ENCODE data around the gene FARP2.

The FARP2 gene

DNA sequence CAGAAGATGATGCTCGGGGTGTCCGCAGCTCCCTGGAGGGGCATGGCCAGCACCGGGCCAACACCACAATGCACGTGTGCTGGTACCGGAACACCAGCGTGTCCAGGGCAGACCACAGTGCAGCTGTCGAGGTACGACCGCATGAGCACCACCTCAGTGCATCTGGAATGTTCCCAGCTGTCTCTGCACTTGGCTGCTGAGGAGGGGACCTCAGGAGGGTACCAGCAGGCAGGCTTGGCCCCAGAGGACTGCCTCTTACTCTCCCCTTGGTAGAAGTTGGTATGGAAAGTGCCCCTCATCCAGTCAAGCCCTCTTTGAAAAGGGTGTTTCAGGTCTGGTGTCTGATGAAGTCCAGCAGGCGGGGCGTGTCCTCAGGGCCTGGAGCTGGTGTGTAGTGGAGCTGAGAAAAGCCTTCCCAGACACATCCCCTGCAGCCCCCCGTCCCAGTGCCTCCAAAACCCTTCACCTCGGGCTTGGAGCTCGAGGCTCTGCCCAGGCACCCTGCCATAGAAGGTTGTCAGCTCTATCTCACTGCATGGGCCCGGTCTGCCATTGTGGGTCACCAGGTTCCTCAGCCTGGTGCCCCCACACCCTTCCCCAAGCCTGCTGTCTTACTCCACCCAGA is 135.6 kb downstream of the FARP2 start:
- H3K9me3 ChIP-seq (ENCODE audit: control insufficient read depth, insufficient read depth, low read depth, low read length): no peaks in the 10 kb centered on the region
- CTCF ChIA-PET: no interaction called here
- no peak overlapping the region for H3K27ac ChIP-seq (ENCODE audit: extremely low read depth, low read depth, low read length)
- TF ChIP-seq, protein P1, sequence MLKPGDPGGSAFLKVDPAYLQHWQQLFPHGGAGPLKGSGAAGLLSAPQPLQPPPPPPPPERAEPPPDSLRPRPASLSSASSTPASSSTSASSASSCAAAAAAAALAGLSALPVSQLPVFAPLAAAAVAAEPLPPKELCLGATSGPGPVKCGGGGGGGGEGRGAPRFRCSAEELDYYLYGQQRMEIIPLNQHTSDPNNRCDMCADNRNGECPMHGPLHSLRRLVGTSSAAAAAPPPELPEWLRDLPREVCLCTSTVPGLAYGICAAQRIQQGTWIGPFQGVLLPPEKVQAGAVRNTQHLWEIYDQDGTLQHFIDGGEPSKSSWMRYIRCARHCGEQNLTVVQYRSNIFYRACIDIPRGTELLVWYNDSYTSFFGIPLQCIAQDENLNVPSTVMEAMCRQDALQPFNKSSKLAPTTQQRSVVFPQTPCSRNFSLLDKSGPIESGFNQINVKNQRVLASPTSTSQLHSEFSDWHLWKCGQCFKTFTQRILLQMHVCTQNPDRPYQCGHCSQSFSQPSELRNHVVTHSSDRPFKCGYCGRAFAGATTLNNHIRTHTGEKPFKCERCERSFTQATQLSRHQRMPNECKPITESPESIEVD (tag by site-specific recombination; IDR thresholded peaks at IDR 0.05): no peak
- H3K4me3 ChIP-seq (ENCODE audit: low read depth, low read length): no peak overlapping the region
- H3K4me1 ChIP-seq (ENCODE audit: control insufficient read depth, insufficient read depth, low read length): no peaks in the 10 kb centered on the region
- POLR2A ChIA-PET: no interaction called here
- peaks cover 4 to 73% of the 10 kb centered on the region in 2 experiments; a peak in 2 of 3 replicates for H3K36me3 ChIP-seq (ENCODE audit: control insufficient read depth in 2 of 2, insufficient read depth in 1 of 2, low read length in 2 of 2)

DNA sequence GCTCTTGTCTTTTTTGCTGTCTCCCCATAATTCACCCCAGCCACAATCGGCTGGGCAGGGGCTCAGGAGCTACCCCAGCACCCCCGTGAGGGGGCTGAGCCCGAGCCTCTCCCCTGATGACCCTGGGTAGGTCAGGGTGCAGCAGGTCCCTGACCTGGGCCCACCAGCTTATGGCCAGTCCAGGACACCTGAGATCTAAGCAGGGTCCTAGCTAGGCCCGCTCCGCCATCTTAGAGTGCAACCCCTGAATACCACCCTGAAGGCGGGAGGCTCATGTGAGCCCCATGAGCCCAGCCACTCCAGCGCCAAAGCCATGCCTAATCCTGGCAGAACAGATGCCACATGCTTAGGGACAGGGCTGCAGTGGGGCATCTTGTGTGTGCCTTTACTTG is 136.1 kb downstream of the FARP2 start:
- H3K9me3 ChIP-seq (ENCODE audit: control insufficient read depth, insufficient read depth, low read depth, low read length): no peaks in the 10 kb centered on the region
- H3K36me3 ChIP-seq (ENCODE audit: control insufficient read depth in 2 of 2, insufficient read depth in 1 of 2, low read length in 2 of 2): peaks cover 4 to 75% of the 10 kb centered on the region in 2 experiments; a peak in 2 of 3 replicates
- no peak overlapping the region for H3K4me3 ChIP-seq (ENCODE audit: low read depth, low read length)
- CTCF ChIA-PET: no interaction called here
- no peak overlapping the region for H3K27ac ChIP-seq (ENCODE audit: extremely low read depth, low read depth, low read length)
- POLR2A ChIA-PET: no interaction called here
- TF ChIP-seq ZNF600 (tag by site-specific recombination; IDR thresholded peaks at IDR 0.05): peak; percentile 28; the same call in 1 of the 2 replicates
- TF ChIP-seq ZNF830 (tag by site-specific recombination; IDR thresholded peaks at IDR 0.05; ENCODE audit: low read depth): no peak
- no peaks in the 10 kb centered on the region for H3K4me1 ChIP-seq (ENCODE audit: control insufficient read depth, insufficient read depth, low read length)

DNA sequence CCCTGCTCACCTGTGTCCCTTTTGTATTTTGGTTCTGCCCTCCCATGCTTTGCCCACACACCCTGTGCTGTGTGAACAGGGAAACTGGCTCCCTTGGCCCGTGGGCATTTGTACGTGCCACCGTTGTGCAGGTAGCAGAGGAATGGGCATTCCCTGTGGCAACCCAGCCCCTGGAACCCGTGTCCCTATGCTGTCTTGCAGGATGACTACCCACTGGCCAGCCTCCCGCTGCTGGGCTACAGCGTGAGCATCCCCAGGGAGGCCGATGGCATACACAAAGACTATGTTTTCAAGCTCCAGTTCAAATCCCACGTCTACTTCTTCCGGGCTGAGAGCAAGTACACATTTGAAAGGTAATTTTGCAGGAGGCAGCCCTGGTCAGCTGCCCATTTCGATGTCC is 137.0 kb downstream of the FARP2 start:
- Histone ChIP-seq H3K27ac (ENCODE audit: extremely low read depth, low read depth, low read length) (no peak overlapping the region), H3K4me1 (ENCODE audit: control insufficient read depth, insufficient read depth, low read length) (no peaks in the 10 kb centered on the region), H3K9me3 (ENCODE audit: control insufficient read depth, insufficient read depth, low read depth, low read length) (no peaks in the 10 kb centered on the region), H3K4me3 (ENCODE audit: low read depth, low read length) (no peak overlapping the region), H3K36me3 (ENCODE audit: control insufficient read depth in 2 of 2, insufficient read depth in 1 of 2, low read length in 2 of 2) (peaks cover 4 to 84% of the 10 kb centered on the region in 2 experiments; a peak in 2 of 3 replicates)
- ChIA-PET POLR2A (interaction anchor here (0.6 kb wide), 1 partner anchor 41 kb away, joined by 3 read pairs; no protein-coding TSS in a partner anchor), CTCF (no interaction called here)
- TF ChIP-seq GLI2 (tag by site-specific recombination; IDR thresholded peaks at IDR 0.05; ENCODE audit: borderline replicate concordance, low read depth) (no peak), ZNF561 (tag by site-specific recombination; IDR thresholded peaks at IDR 0.05; ENCODE audit: borderline replicate concordance) (no peak), ZNF664 (tag by site-specific recombination; IDR thresholded peaks at IDR 0.05) (no peak), ZNF529 (tag by site-specific recombination; IDR thresholded peaks at IDR 0.05; ENCODE audit: insufficient replicate concordance) (no peak), ZNF24 (tag by site-specific recombination; IDR thresholded peaks at IDR 0.05) (no peak), ZSCAN16 (tag by site-specific recombination; IDR thresholded peaks at IDR 0.05) (no peak), OVOL3 (tag by site-specific recombination; IDR thresholded peaks at IDR 0.05) (no peak), ZBTB1 (tag by site-specific recombination; IDR thresholded peaks at IDR 0.05) (no peak), BCL11B (tag by site-specific recombination; IDR thresholded peaks at IDR 0.05; ENCODE audit: low read depth) (no peak), KLF9 (tag by site-specific recombination; IDR thresholded peaks at IDR 0.05; ENCODE audit: low read depth) (no peak), WT1 (tag by site-specific recombination; IDR thresholded peaks at IDR 0.05) (no peak), ZNF514 (tag by site-specific recombination; IDR thresholded peaks at IDR 0.05) (no peak), ZNF404 (tag by site-specific recombination; IDR thresholded peaks at IDR 0.05) (no peak)
- TF ChIP-seq, protein P2, sequence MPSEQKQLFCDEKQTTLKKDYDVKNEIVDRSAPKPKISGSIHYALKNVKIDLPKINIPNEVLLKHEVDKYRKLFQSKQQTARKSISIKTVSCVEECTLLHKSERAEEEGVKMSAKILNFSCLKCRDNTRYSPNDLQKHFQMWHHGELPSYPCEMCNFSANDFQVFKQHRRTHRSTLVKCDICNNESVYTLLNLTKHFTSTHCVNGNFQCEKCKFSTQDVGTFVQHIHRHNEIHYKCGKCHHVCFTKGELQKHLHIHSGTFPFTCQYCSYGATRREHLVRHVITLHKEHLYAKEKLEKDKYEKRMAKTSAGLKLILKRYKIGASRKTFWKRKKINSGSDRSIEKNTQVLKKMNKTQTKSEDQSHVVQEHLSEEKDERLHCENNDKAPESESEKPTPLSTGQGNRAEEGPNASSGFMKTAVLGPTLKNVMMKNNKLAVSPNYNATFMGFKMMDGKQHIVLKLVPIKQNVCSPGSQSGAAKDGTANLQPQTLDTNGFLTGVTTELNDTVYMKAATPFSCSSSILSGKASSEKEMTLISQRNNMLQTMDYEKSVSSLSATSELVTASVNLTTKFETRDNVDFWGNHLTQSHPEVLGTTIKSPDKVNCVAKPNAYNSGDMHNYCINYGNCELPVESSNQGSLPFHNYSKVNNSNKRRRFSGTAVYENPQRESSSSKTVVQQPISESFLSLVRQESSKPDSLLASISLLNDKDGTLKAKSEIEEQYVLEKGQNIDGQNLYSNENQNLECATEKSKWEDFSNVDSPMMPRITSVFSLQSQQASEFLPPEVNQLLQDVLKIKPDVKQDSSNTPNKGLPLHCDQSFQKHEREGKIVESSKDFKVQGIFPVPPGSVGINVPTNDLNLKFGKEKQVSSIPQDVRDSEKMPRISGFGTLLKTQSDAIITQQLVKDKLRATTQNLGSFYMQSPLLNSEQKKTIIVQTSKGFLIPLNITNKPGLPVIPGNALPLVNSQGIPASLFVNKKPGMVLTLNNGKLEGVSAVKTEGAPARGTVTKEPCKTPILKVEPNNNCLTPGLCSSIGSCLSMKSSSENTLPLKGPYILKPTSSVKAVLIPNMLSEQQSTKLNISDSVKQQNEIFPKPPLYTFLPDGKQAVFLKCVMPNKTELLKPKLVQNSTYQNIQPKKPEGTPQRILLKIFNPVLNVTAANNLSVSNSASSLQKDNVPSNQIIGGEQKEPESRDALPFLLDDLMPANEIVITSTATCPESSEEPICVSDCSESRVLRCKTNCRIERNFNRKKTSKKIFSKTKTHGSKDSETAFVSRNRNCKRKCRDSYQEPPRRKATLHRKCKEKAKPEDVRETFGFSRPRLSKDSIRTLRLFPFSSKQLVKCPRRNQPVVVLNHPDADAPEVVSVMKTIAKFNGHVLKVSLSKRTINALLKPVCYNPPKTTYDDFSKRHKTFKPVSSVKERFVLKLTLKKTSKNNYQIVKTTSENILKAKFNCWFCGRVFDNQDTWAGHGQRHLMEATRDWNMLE (tag by site-specific recombination; conservative IDR thresholded peaks at IDR 0.05; ENCODE audit: low read depth): no peak
- TF ChIP-seq, protein P3, sequence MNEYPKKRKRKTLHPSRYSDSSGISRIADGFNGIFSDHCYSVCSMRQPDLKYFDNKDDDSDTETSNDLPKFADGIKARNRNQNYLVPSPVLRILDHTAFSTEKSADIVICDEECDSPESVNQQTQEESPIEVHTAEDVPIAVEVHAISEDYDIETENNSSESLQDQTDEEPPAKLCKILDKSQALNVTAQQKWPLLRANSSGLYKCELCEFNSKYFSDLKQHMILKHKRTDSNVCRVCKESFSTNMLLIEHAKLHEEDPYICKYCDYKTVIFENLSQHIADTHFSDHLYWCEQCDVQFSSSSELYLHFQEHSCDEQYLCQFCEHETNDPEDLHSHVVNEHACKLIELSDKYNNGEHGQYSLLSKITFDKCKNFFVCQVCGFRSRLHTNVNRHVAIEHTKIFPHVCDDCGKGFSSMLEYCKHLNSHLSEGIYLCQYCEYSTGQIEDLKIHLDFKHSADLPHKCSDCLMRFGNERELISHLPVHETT (tag by site-specific recombination; IDR thresholded peaks at IDR 0.05): no peak
- TF ChIP-seq, protein P4, sequence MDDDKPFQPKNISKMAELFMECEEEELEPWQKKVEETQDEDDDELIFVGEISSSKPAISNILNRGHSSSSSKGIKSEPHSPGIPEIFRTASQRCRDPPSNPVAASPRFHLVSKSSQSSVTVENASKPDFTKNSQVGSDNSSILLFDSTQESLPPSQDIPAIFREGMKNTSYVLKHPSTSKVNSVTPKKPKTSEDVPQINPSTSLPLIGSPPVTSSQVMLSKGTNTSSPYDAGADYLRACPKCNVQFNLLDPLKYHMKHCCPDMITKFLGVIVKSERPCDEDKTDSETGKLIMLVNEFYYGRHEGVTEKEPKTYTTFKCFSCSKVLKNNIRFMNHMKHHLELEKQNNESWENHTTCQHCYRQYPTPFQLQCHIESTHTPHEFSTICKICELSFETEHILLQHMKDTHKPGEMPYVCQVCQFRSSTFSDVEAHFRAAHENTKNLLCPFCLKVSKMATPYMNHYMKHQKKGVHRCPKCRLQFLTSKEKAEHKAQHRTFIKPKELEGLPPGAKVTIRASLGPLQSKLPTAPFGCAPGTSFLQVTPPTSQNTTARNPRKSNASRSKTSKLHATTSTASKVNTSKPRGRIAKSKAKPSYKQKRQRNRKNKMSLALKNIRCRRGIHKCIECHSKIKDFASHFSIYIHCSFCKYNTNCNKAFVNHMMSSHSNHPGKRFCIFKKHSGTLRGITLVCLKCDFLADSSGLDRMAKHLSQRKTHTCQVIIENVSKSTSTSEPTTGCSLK (tag by site-specific recombination; IDR thresholded peaks at IDR 0.05): no peak

Measured in HEK293 (cell line).